Suprapubic skin (tissue), 3 donors: ENCODE results near the gene OTULINL.

Experiments used
- POLR2A ChIP-seq, 2 donors: fragments of 450-650 bp; IDR thresholded peaks; one replicate each; pipeline ENCODE4 v1.6.1; 2017; ENCODE audit warnings: antibody characterized with exemption in 2 of 2, mild to moderate bottlenecking in 2 of 2, moderate library complexity in 2 of 2
- TF ChIP-seq, protein P1 (sequence below), 2 donors: fragments of 200-600 bp in 1 of 2; fragments of 450-650 bp in 1 of 2; sonication (generic) in 1 of 2; IDR thresholded peaks; one replicate each; pipeline ENCODE4 v1.5.1; 2016 to 2019; ENCODE audit warnings: antibody characterized with exemption in 2 of 2, mild to moderate bottlenecking in 1 of 2, moderate library complexity in 1 of 2

DNA sequence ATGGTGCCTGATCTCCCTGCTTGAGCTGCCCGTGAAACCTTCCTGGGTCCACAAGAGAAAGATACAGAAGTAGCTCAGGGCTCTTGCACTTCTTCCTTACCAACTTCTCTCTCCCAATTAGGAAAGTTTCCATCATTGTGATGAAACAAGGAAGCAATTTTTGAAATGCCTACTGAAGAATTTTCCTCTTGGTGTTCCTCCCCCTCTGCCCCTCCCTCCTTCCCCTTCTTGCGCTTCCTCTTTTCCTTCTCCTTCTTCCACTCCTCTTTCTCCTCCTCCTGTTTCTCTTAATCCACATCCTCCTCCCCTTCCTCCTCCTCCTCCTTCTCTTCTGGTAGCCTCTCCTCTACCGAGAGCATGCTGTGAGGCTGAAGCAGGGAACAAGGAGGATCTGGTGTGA, 36.3 kb upstream of the OTULINL start:
- TF ChIP-seq, protein P1, sequence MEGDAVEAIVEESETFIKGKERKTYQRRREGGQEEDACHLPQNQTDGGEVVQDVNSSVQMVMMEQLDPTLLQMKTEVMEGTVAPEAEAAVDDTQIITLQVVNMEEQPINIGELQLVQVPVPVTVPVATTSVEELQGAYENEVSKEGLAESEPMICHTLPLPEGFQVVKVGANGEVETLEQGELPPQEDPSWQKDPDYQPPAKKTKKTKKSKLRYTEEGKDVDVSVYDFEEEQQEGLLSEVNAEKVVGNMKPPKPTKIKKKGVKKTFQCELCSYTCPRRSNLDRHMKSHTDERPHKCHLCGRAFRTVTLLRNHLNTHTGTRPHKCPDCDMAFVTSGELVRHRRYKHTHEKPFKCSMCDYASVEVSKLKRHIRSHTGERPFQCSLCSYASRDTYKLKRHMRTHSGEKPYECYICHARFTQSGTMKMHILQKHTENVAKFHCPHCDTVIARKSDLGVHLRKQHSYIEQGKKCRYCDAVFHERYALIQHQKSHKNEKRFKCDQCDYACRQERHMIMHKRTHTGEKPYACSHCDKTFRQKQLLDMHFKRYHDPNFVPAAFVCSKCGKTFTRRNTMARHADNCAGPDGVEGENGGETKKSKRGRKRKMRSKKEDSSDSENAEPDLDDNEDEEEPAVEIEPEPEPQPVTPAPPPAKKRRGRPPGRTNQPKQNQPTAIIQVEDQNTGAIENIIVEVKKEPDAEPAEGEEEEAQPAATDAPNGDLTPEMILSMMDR (IDR thresholded peaks at IDR 0.05): no peak
- no peak for TF ChIP-seq POLR2A (IDR thresholded peaks at IDR 0.05)
